HTERT RPE-1 (cell line): ENCODE data around the gene SMOC2.

Experiments
- in situ Hi-C: fragments of 300-500 bp; cut with MboI; formaldehyde crosslinking; loops from 4 replicates; pipeline ENCODE4 v1.14.3; 2020; ENCODE audit warnings: low sequenced_read_pairs

Gene SMOC2, protein sequence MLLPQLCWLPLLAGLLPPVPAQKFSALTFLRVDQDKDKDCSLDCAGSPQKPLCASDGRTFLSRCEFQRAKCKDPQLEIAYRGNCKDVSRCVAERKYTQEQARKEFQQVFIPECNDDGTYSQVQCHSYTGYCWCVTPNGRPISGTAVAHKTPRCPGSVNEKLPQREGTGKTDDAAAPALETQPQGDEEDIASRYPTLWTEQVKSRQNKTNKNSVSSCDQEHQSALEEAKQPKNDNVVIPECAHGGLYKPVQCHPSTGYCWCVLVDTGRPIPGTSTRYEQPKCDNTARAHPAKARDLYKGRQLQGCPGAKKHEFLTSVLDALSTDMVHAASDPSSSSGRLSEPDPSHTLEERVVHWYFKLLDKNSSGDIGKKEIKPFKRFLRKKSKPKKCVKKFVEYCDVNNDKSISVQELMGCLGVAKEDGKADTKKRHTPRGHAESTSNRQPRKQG

DNA sequence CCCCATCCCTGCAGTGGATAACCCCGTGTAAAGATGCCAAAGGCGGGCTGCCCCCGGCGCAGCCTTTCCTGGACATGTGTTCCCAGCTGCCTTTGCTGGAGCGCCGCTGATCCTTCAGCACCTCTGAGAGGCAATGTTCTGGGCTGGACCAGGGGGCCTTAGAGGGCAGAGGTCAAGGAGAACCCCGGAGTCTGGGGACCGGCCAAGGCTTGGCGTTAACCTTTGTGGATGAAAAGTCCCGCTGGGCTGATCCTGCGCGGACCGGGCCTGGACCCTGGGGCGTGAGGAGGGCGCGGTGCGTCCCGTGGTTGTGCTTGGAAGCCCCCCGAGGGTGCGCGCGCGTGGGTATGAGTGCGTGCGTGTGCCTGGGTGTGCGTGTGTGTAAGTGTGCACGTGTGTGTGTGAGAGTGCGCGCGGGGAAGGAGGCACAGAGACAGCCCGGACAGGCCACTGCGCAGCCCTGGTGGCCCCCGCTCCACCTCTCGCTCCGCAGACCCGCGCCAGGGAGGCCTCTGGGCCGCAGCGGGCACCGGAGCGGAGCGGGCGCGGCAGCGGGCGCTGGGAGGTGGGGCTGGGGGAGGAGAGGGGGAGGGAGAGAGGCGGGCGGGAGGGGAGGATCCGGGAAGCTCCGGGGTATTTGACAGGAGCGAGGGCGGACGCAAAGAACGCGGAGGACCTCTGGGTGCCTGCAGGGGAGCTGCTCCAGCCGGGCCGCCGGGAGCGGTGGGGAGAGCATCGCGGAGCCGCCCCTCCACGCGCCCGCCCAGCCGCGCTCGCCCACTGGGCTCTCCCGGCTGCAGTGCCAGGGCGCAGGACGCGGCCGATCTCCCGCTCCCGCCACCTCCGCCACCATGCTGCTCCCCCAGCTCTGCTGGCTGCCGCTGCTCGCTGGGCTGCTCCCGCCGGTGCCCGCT is at the start of gene SMOC2:
TSS of gene SMOC2 (plus strand) at position 665 of the 914 bp plus-strand sequence. CDS start at position 852, 187 bp downstream.
- in situ Hi-C loops: no loop called here

GRCh38 chr6:168393126-168393870 is 47.7 kb upstream of the SMOC2 start:
- in situ Hi-C loops: no loop called here

- in situ Hi-C loops: no loop called here
Measured at GRCh38 chr6:168394606-168395005, 46.4 kb upstream of the SMOC2 start.

DNA sequence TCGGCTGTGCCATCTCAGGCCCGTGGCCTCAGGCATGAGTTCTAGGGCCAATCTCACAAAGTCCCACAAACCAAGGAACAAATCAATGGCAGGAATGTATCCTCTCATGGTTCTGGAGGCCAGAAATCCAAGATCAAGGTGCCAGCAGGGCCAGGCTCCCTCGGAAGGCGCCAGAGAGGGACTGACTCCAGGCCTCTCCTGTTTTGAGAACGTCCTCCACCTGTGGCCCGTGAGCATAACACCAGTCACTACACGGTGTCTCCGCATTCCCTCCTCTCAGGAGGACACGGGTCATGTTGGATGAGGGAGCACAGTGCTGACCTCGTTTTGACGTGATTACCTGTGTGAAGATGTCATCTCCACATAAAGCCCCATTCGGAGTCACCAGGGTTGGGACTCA is 45.0 kb upstream of the SMOC2 start:
- in situ Hi-C loops: no loop called here

GRCh38 chr6:168396561-168396960 is 44.4 kb upstream of the SMOC2 start:
- in situ Hi-C loops: no loop called here

DNA sequence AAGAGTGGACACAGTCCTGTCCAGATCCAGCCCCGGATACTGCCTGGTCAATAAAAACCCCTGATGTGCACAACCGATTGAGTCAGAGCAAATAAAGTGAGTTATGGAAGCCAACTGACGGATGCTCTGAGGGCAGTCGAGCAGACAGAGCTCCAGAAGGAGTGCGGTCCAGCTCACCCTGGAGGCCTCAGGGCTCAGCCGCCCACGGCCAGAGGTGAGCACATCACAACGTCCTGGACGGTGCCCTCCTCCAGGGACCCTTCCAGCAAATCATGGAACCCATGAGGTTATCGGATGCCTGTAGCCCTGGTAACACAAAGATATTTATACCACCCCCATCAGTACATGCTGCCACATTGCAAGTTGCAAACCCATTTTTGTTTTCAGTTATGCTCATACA is 44.0 kb upstream of the SMOC2 start:
- in situ Hi-C loops: no loop called here

- in situ Hi-C loops: no loop called here
Measured at GRCh38 chr6:168400037-168400436, 40.9 kb upstream of the SMOC2 start.

GRCh38 chr6:168403370-168404005 is 37.5 kb upstream of the SMOC2 start:
- in situ Hi-C loops: no loop called here

GRCh38 chr6:168404560-168404959 is 36.4 kb upstream of the SMOC2 start:
- in situ Hi-C loops: no loop called here

- in situ Hi-C loops: no loop called here
Measured at GRCh38 chr6:168407842-168408241, 33.1 kb upstream of the SMOC2 start.

- in situ Hi-C loops: no loop called here
Measured at GRCh38 chr6:168408504-168409136, 32.4 kb upstream of the SMOC2 start.

DNA sequence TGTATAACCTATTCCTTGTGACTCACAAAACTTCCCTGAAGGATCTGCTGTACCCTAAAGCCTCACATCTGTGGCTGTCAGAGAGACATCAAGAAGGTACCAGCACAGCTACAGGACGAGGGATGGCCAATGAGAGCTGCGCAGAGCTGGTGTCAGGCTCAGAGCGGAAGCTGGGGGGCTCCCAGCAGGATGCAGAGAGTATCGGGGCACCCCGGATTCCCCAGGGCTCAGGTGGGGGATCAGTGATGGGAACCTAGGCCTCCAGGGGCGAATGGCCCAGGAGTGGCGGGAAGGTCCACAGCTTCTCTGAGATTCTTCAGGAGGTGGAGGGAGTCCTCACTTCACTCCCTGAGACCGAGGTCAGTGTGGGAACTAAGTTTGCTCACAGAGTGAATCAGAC is 30.9 kb upstream of the SMOC2 start:
- in situ Hi-C loops: no loop called here

GRCh38 chr6:168410554-168411011 is 30.4 kb upstream of the SMOC2 start:
- in situ Hi-C loops: no loop called here

DNA sequence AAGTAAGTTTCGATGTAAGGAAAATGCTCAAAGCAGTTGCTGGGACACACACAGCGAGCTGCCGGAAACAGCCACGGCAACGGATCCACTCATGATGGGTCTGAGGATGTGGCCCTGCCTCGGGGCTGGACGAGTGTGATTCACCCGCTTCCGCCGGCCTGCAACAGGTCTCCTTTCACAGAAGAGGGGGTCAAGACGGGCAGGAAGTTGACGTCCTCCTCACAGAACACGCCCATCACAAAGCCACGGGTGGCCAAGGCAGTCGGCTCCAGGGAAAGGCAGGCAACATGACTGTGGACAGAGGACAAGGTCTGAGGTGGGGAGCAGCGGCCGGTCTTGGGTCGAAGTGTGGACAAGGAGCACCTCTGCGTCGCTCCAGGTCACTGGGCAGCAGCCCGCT is 29.9 kb upstream of the SMOC2 start:
- in situ Hi-C loops: no loop called here

GRCh38 chr6:168411793-168412192 is 29.2 kb upstream of the SMOC2 start:
- in situ Hi-C loops: no loop called here

DNA sequence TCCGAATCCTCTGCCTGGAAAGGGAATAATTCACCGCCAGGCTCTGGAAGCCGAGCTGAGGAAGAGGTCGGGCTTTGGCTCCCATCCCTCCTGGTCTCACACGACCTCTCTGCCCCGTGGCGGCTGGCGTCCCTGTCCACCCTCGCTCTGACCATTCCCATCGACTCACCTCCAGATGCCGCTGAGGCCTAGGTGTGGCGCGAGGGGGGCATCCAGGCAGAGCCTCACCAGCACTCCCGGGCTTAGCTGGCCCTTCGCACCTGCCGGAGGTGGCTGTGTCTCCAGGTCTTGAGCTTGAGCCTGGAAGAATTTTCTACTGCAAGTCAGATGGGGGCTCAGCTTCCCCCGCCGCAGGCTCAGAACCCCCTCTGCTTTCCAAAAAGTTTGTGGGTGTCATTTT is 28.5 kb upstream of the SMOC2 start:
- in situ Hi-C loops: no loop called here

GRCh38 chr6:168413018-168413720 is 27.8 kb upstream of the SMOC2 start:
- in situ Hi-C loops: no loop called here

DNA sequence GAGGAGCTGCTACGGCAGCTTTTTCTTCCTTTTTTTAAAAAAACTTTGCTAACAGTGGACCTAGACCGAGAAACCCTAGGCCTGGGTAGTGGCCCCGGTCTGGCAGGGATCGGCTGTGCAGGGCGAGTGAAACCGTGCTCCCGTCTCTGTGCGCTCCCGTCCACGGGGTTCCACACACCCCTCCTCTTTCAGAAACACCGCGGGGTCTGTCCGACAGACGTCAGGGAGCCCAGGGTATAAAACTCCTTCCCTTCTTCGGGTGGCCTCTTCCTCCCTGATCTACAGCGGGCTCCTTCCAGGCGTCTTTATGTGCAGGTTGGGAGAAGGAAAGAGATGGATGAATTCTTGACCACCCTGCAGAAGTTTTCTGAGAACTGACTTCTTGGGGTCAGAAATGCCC is 27.1 kb upstream of the SMOC2 start:
- in situ Hi-C loops: no loop called here

DNA sequence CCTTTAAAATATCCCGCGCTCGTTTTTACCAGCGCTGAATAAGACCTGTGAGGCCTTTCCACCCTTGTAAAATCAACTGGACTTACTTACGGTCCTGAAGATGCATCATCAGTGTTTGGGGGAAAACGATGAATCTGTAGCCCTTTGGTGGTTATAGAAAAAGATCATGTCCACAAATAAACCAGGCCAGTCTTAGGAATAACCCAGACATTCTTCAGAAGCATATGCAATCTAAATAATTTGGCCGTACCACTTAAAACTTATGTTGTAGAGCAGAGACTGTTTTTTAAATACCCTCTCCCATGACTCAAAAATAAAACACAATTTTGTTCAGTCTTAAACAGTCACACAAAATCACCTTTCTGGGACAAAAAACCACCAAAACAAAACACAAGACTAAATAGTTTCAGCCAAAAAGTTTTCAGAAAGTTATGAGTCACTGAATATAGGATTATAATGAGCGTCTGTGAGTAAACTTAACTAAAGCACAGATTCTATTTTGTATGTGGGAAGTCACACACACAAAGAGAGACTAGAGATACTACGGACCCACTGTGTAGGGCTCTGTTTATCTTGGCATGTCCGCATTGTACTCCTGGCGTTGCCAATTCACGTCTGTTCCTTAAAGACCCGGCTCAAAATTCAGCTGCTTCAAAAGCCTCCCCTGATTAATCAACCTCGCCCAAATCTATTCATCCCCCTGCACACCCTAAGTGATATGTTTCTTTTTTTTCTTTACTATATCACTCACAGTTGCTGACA is 26.5 kb upstream of the SMOC2 start:
- in situ Hi-C loops: no loop called here
